HepG2 (cell line): ENCODE results near the gene MAP1LC3A. TPM values are rescaled to one million over a fixed set of nuclear protein-coding genes. Genes with fewer than 3 reads are reported as not detected.
A peak's percentile ranks its signal among the peaks of the same experiment; 100 is the strongest.

Source experiments
- ARID2 ChIP-seq: sonication (generic); formaldehyde crosslinking; IDR thresholded peaks from 2 replicates; pipeline ENCODE4 v1.8.1; 2022; ENCODE audit warnings: mild to moderate bottlenecking, missing genetic modification reagents, borderline replicate concordance
- ASH2L ChIP-seq: fragments of 300-600, 200-600 bp; sonication (generic); IDR thresholded peaks from 2 replicates; pipeline ENCODE4 v1.7.0; 2017; ENCODE audit warnings: low read depth, mild to moderate bottlenecking, moderate library complexity, mixed read lengths, low read length; ENCODE audit not compliant: insufficient read length
- ATM ChIP-seq: fragments of 450-650 bp; IDR thresholded peaks from 2 replicates; pipeline ENCODE4 v1.7.1; 2017; ENCODE audit warnings: mild to moderate bottlenecking, borderline replicate concordance
- BHLHE40 ChIP-seq: IDR thresholded peaks from 2 replicates; pipeline ENCODE4 v1.6.1; 2011; ENCODE audit warnings: low read length, improper control_type of control experiment
- DNMT1 ChIP-seq: sonication (generic); formaldehyde crosslinking; IDR thresholded peaks from 2 replicates; pipeline ENCODE4 v1.5.1; 2020; ENCODE audit warnings: mild to moderate bottlenecking, missing genetic modification reagents
- IKZF5 ChIP-seq: IDR thresholded peaks from 2 replicates; pipeline ENCODE4 v1.6.1; 2018; ENCODE audit warnings: missing genetic modification reagents, mild to moderate bottlenecking, missing compliant biosample characterization
- MTA1 ChIP-seq: sonication (generic); formaldehyde crosslinking; IDR thresholded peaks from 2 replicates; pipeline ENCODE4 v1.4.0; 2020; ENCODE audit warnings: missing genetic modification reagents, mild to moderate bottlenecking, borderline replicate concordance
- MYPOP ChIP-seq: sonication (generic); formaldehyde crosslinking; IDR thresholded peaks from 2 replicates; pipeline ENCODE4 v1.8.1; 2023; ENCODE audit warnings: mild to moderate bottlenecking, moderate library complexity, missing genetic modification reagents
- SIN3A ChIP-seq: IDR thresholded peaks from 2 replicates; pipeline ENCODE4 v1.6.1; 2011; ENCODE audit warnings: low read depth, mild to moderate bottlenecking, control low read depth, low read length, borderline replicate concordance
- SKI ChIP-seq: fragments of 450-650 bp; IDR thresholded peaks from one replicate; pipeline ENCODE4 v1.6.1; 2018; ENCODE audit warnings: mild to moderate bottlenecking; ENCODE audit not compliant: partially characterized antibody
- STAT6 ChIP-seq: sonication (generic); formaldehyde crosslinking; IDR thresholded peaks from 2 replicates; pipeline ENCODE4 v1.4.0; 2020; ENCODE audit warnings: missing genetic modification reagents, mild to moderate bottlenecking, borderline replicate concordance
- TAF15 ChIP-seq: fragments of 200-400 bp; formaldehyde crosslinking; IDR thresholded peaks from one replicate; pipeline ENCODE4 v1.6.1; 2018; ENCODE audit warnings: mild to moderate bottlenecking, low read depth, low read length; ENCODE audit not compliant: poor library complexity, severe bottlenecking
- THAP8 ChIP-seq: sonication (generic); formaldehyde crosslinking; IDR thresholded peaks from 2 replicates; pipeline ENCODE4 v1.5.1; 2020; ENCODE audit warnings: missing genetic modification reagents, mild to moderate bottlenecking, borderline replicate concordance
- ZBTB46 ChIP-seq: sonication (generic); formaldehyde crosslinking; IDR thresholded peaks from 2 replicates; pipeline ENCODE4 v1.4.0; 2020; ENCODE audit warnings: mild to moderate bottlenecking, missing genetic modification reagents, borderline replicate concordance
- ZFYVE20 ChIP-seq: sonication (generic); formaldehyde crosslinking; IDR thresholded peaks from 2 replicates; pipeline ENCODE4 v1.8.0; 2023; ENCODE audit warnings: low read depth, mild to moderate bottlenecking, moderate library complexity, missing genetic modification reagents, borderline replicate concordance
- ZNF234 ChIP-seq: sonication (generic); formaldehyde crosslinking; conservative IDR thresholded peaks from 2 replicates; pipeline ENCODE4 v1.5.1; 2020; ENCODE audit warnings: mild to moderate bottlenecking, missing genetic modification reagents
- ZNF44 ChIP-seq: sonication (generic); formaldehyde crosslinking; IDR thresholded peaks from 2 replicates; pipeline ENCODE4 v1.5.1; 2020; ENCODE audit warnings: mild to moderate bottlenecking, missing genetic modification reagents
- ZNF562 ChIP-seq: sonication (generic); formaldehyde crosslinking; IDR thresholded peaks from 2 replicates; pipeline ENCODE4 v1.8.0; 2022; ENCODE audit warnings: missing genetic modification reagents, borderline replicate concordance
- ZNF713 ChIP-seq: sonication (generic); formaldehyde crosslinking; IDR thresholded peaks from 2 replicates; pipeline ENCODE4 v1.4.0; 2020; ENCODE audit warnings: mild to moderate bottlenecking, missing genetic modification reagents
- ZNF747 ChIP-seq: sonication (generic); formaldehyde crosslinking; IDR thresholded peaks from 2 replicates; pipeline ENCODE4 v1.8.1; 2023; ENCODE audit warnings: missing genetic modification reagents, mild to moderate bottlenecking, borderline replicate concordance
- ZNF777 ChIP-seq: sonication (generic); formaldehyde crosslinking; IDR thresholded peaks from 2 replicates; pipeline ENCODE4 v1.4.0; 2020; ENCODE audit warnings: missing genetic modification reagents
- polyA plus RNA-seq, 8 experiments: library from polyadenylated mRNA; depleted of rRNA in 3 of 8; stranded (reverse) in 7 of 8; unstranded in 1 of 8; fragments of >200 nt; fragmentation: Illumina TruSeq in 4 of 8; extraction: Trizol in 4 of 8; gene quantifications; 2 replicates each; pipeline versions ENCODE4 v1.2.1 to v1.2.3, GENCODE V29; 2011 to 2016; ENCODE audit warnings: low read depth in 4 of 8, missing spikeins in 1 of 8, mixed read lengths in 1 of 8; ENCODE audit not compliant: insufficient read depth in 1 of 8
- total RNA-seq, 5 experiments: library from RNA; depleted of rRNA; stranded (reverse); fragments of >200 nt; fragmentation: Illumina TruSeq; extraction: Trizol; gene quantifications; 2 replicates each; pipeline ENCODE4 v1.2.3, GENCODE V29; 2016; ENCODE audit warnings: low read depth in 1 of 5

The MAP1LC3A gene
- total and polyA plus RNA-seq, 2 of the 13 experiments (the other 11 are each of a cell fraction or from before 2014, with no cell fraction given) = not detected

GRCh38 chr20:34525709-34526416, 32.7 kb upstream of the MAP1LC3A start (continued):
- peak; percentile 79; the same call in 1 of the 2 replicates for TF ChIP-seq ZBTB46 (CRISPR knock-in tag)
- TF ChIP-seq ZNF713 (CRISPR knock-in tag) = 0 out of 2 replicates have a peak, but pooled peaks have one; percentile 90
- TF ChIP-seq ARID2 = 0 out of 2 replicates have a peak, but pooled peaks have one; percentile 44
- TF ChIP-seq ATM = no peak
- TF ChIP-seq MTA1 (CRISPR knock-in tag) = peak; percentile 88
- no peak for TF ChIP-seq ZNF234
- TF ChIP-seq ZNF777 (CRISPR knock-in tag) = no peak
- TF ChIP-seq IKZF5 (CRISPR knock-in tag) = peak; percentile 98
- no peak for TF ChIP-seq THAP8 (CRISPR knock-in tag)
- peak; percentile 89 for TF ChIP-seq ASH2L
- no peak for TF ChIP-seq BHLHE40
- TF ChIP-seq TAF15 = no peak
- TF ChIP-seq ZNF44 (CRISPR knock-in tag) = no peak
- peak; percentile 56; the same call in 1 of the 2 replicates for TF ChIP-seq MYPOP (CRISPR knock-in tag)
- TF ChIP-seq ZNF562 (CRISPR knock-in tag) = no peak
- TF ChIP-seq ZFYVE20 (CRISPR knock-in tag) = 0 out of 2 replicates have a peak, but pooled peaks have one; percentile 54
- TF ChIP-seq SIN3A = peak; percentile 48
- TF ChIP-seq ZNF747 (CRISPR knock-in tag) = no peak
- TF ChIP-seq SKI = no peak
- TF ChIP-seq STAT6 (CRISPR knock-in tag) = peak; percentile 96; the same call in 1 of the 2 replicates
- TF ChIP-seq DNMT1 = no peak
